SH-SY5Y (cell line): ENCODE results near the gene CACNA1I.

Experiments
- GATA2 ChIP-seq: IDR thresholded peaks from 2 replicates; pipeline ENCODE4 v1.6.1; 2011; ENCODE audit warnings: mild to moderate bottlenecking, low read depth, low read length
- GATA3 ChIP-seq: IDR thresholded peaks from 2 replicates; pipeline ENCODE4 v1.6.1; 2011; ENCODE audit warnings: low read depth, mild to moderate bottlenecking, low read length, moderate library complexity

CACNA1I gene

GRCh38 chr22:39574779-39575551, 4.4 kb downstream of the CACNA1I start:
- TF ChIP-seq GATA2 = no peak
- TF ChIP-seq GATA3 = no peak

DNA sequence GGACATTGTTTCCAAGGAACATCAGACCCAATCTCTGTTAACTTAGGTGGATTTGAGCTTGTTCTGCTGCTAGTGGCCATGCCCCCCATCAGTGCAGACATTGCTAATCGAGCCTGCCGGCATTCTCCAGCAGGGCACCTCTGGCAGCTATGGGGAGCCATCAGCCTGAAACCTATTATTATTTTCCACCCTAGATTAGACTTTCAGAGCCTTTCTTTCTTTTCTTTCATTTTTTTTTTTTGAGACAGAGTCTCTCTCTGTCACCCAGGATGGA, 4.9 kb downstream of the CACNA1I start:
- no peak for TF ChIP-seq GATA3
- TF ChIP-seq GATA2 = no peak

- TF ChIP-seq GATA2 (no peak), GATA3 (no peak)
Measured at GRCh38 chr22:39576027-39576426, 5.5 kb downstream of the CACNA1I start.

DNA sequence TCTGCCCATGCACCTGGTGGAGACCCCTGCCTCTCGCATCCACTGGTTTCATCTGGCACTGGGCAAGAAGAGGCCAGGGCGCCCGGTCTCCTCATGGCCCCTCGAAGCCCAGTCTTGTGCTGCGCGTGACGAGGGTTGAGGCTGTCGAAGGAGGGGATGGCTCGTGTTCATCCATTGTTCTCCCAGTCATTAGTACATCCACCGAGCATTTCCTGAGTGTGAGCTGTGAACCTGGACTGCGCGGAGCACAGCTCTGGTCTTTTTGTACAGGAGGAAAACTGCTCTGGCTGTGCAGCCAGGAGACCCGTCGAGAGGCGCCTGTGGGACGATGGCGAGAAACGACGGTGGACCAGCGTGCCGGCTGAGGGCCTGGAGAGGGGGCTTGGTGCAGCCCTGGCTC, 6.8 kb downstream of the CACNA1I start:
- TF ChIP-seq GATA3 (no peak), GATA2 (no peak)

- TF ChIP-seq GATA3 (no peak), GATA2 (no peak)
Measured at GRCh38 chr22:39577900-39578299, 7.3 kb downstream of the CACNA1I start.

DNA sequence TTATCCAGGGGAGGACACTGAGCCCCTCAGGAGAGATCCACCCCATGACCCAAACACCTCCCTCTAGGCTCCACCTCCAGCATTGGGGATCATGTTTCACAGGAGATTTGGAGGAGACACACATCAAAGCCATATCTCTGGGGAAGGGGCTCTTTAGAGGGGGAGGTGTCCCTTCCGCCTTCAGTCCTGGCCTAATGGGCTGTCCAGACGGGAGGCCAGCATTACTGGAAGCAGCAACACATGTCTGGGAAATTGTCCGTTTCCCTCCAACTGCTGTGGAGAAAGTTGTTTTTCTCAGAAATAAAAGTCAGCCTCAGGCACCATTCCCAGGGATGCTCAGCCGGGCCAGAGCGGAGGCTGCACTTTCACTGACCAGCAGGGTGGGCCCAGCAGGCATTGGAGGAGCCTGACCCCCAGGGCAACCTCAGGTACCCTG, 9.5 kb downstream of the CACNA1I start:
- TF ChIP-seq GATA3 (no peak), GATA2 (no peak)

GRCh38 chr22:39580795-39581194, 10.2 kb downstream of the CACNA1I start:
- TF ChIP-seq GATA3 = no peak
- TF ChIP-seq GATA2 = no peak

DNA sequence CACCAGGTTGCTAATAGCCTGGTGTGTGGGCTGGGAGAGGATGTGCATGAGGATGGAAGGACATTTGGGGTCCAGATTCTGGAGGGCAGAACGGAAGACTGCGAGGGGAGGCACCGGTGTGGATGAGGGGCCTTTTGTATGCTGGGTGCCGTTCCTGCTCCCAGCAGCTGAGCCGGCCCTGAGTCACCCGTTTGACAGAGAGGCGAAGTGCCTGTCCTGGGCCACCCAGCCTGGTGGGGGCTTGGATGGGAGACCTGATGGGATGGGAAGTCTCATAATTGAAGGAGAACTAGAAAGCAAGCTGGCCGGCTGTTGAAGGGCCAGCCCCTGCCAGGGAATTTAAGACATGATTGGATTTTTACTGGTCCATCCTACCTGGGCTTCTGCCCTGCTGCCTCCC, 10.8 kb downstream of the CACNA1I start:
- TF ChIP-seq GATA3 = no peak
- TF ChIP-seq GATA2 = no peak

GRCh38 chr22:39583066-39583667, 12.6 kb downstream of the CACNA1I start:
- TF ChIP-seq GATA3 (no peak), GATA2 (no peak)

- TF ChIP-seq GATA2 (no peak), GATA3 (no peak)
Measured at GRCh38 chr22:39589875-39590274, 19.3 kb downstream of the CACNA1I start.

DNA sequence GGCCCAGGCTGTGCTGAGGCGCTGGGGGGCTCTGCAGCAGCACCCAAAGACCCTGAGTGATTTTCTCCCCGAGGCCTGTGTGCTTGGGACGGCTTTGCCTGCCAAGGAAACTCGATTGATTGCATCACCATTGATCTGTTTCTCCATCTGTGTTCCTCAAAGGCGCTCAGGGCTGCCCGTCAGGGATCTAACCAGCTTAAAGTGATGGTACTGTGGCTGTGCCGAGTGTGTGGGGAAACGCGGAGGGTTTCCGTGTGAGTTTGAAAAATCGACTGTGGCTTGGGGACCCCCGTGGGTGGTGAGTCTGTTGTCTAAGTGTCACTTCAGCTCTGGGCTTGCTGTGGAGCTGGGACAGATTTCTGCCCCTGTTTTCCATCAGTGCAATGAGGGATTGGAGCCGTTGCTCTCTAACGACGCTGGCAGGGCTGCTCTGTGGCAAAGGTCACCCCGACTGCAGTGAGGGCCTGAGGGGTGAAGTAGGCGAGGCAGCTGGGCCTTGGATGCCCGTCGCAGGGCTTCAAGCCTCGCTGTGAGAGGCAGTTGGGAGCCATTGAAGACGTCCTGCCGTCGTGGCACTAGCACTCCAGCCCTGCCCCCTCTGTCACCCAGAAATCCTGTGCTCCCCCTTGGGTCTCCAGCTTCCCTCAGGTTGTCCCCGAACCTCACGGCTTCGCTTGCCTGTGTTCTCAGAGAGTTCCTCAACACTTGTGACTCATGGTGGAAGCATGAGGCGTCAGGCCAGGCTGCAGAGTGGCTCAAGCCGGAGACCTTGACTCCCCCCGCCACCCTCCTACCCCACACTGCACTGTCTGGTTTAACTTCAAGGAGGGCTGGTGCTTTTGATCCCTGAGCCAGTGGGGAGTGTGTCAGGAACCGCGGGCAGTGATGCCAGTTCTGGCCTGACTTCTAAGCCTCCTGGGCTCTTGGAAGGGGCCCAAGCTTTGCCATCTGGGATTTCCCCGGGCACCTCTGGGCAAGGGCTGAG, 21.8 kb downstream of the CACNA1I start:
- no peak for TF ChIP-seq GATA3
- TF ChIP-seq GATA2 = no peak

GRCh38 chr22:39593066-39593930, 22.7 kb downstream of the CACNA1I start:
- TF ChIP-seq GATA2 (no peak), GATA3 (no peak)

DNA sequence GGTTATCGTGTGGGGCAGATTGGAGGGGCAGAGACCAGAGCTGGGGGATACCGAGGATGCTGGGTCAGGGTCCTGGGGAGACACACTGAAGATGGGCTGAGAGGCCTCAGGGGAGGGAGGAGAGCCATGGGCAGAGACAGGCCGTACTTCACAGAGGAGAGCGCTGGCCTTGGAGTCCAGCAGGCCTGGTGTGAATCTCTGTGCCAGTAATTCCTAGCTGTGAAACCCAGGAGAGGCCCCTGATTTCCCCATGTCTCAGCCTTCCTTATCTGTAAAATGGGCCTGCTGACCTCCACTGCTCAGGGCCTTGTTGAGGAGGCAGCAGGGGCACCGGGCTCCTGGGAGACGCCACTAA, 23.4 kb downstream of the CACNA1I start:
- TF ChIP-seq GATA2 (no peak), GATA3 (no peak)

DNA sequence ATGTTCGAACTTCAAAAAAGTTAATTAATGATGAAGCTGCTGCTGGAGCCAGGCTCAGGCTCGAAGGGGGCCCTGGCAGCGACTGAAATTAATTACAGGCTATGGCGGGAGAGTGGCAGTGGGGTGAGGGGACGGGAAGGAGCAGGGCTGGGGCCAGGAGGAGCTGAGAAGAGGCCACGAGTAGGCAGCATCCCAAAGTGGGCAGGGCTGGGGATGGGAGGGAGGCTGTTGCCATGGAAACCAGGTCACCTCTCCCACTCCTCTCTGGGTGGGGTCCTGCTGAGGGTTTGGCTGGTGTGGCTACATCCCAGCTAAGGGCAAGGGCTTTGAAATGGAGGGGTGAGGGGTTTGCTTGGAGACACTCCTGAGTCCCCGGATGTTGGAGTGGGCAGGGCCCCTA, 23.9 kb downstream of the CACNA1I start:
- TF ChIP-seq GATA3 (no peak), GATA2 (no peak)
